HG03095 (cell line): ENCODE measurements around the gene TOMM40L.
"Not testable (repeated sequence)": the region's sequence is repeated elsewhere in the genome, so short reads cannot be mapped to it uniquely, and the experiment has no call there.

Experiments used
- ATAC-seq: cut with Tn5 transposase; IDR thresholded peaks from one replicate; pipeline ENCODE4 v1.9.1; 2021; ENCODE audit warnings: moderate library complexity; ENCODE audit not compliant: unreplicated experiment

The TOMM40L gene

GRCh38 chr1:161218301-161219077 lies 7.4 kb upstream of the TOMM40L start:
- ATAC-seq = no peak

GRCh38 chr1:161219078-161219892 lies 6.6 kb upstream of the TOMM40L start:
- no peak for ATAC-seq

GRCh38 chr1:161220002-161220401 lies 5.9 kb upstream of the TOMM40L start:
- no peak for ATAC-seq

- ATAC-seq = no peak
These were observed 3.5 kb upstream of the TOMM40L start for GRCh38 chr1:161222175-161223019.

- ATAC-seq = no peak
These were observed 1.8 kb upstream of the TOMM40L start for GRCh38 chr1:161223805-161224694.

GRCh38 chr1:161224695-161225087 lies 1.2 kb upstream of the TOMM40L start:
- ATAC-seq = not testable (repeated sequence)

- no peak for ATAC-seq
These were observed 704 bp upstream of the TOMM40L start for GRCh38 chr1:161225178-161225533.

- ATAC-seq = no peak
These were observed 456 bp downstream of the TOMM40L start for GRCh38 chr1:161226320-161226711.

- ATAC-seq = no peak
These were observed 899 bp downstream of the TOMM40L start for GRCh38 chr1:161226759-161227158.

GRCh38 chr1:161227196-161227871 lies 1.5 kb downstream of the TOMM40L start:
- ATAC-seq = no peak

GRCh38 chr1:161228032-161228431 lies 2.2 kb downstream of the TOMM40L start:
- no peak for ATAC-seq

GRCh38 chr1:161229896-161230295 lies 4.0 kb downstream of the TOMM40L start:
- ATAC-seq = no peak

GRCh38 chr1:161230762-161231161 lies 4.9 kb downstream of the TOMM40L start:
- ATAC-seq = no peak

- no peak for ATAC-seq
These were observed 7.2 kb downstream of the TOMM40L start for GRCh38 chr1:161233102-161233501.

- no peak for ATAC-seq
These were observed 10.3 kb downstream of the TOMM40L start for GRCh38 chr1:161235957-161236775.

- ATAC-seq = no peak
These were observed 12.2 kb downstream of the TOMM40L start, which contains the start of gene NR1I3 for GRCh38 chr1:161238039-161238473. Gene NR1I3 (minus strand): TSS chr1:161238203. CDS start chr1:161236565, 1,638 bp downstream.

GRCh38 chr1:161241682-161242081 lies 15.8 kb downstream of the TOMM40L start:
- ATAC-seq = no peak

- ATAC-seq = no peak
These were observed 16.5 kb downstream of the TOMM40L start for GRCh38 chr1:161242313-161242712.

- no peak for ATAC-seq
These were observed 19.0 kb downstream of the TOMM40L start for GRCh38 chr1:161244888-161245287.
